Peyer's patch (tissue), 4 donors: Measurements from ENCODE around the gene ADORA2A. TPM values are rescaled to one million over a fixed set of nuclear protein-coding genes. Genes with fewer than 3 reads are reported as not detected.

Experiments
- DNase-seq, 3 donors: peaks; one replicate each; pipeline ENCODE4 v3.0.0-alpha.2; 2017 to 2019
- H3K27ac ChIP-seq, 4 donors: fragments of 200-600 bp; sonication (generic); one replicate each; pipeline ENCODE4 v1.5.1; 2016 to 2019
- H3K27me3 ChIP-seq, 2 donors: fragments of 200-600 bp; sonication (generic); one replicate each; pipeline ENCODE4 v1.5.1; 2019
- H3K36me3 ChIP-seq, 3 donors: fragments of 200-600 bp; sonication (generic); one replicate each; pipeline ENCODE4 v1.5.1; 2016 to 2019
- H3K4me1 ChIP-seq, 4 donors: fragments of 200-600 bp; sonication (generic); one replicate each; pipeline ENCODE4 v1.5.1; 2016 to 2019
- H3K4me3 ChIP-seq, 4 donors: fragments of 200-600 bp; sonication (generic); 1 replicate in 3 of 4; 2 replicates in 1 of 4; pipeline ENCODE4 v1.5.1; 2016 to 2019; ENCODE audit warnings: mild to moderate bottlenecking in 1 of 4
- H3K9me3 ChIP-seq, 4 donors: fragments of 200-600 bp; sonication (generic); one replicate each; pipeline ENCODE4 v1.5.1; 2016 to 2019; ENCODE audit warnings: mild to moderate bottlenecking in 1 of 4
- POLR2A ChIP-seq, 2 donors: fragments of 450-650 bp; IDR thresholded peaks; one replicate each; pipeline ENCODE4 v1.5.1; 2017; ENCODE audit warnings: antibody characterized with exemption in 2 of 2, mild to moderate bottlenecking in 2 of 2, moderate library complexity in 2 of 2
- total RNA-seq, 4 donors: library from RNA; depleted of rRNA; stranded (reverse); fragments of >200 nt; gene quantifications; one replicate each; pipeline ENCODE4 v1.1.0, GENCODE V29; 2016
- TF ChIP-seq, protein P1 (sequence below), 6 experiments: fragments of 450-650 bp in 4 of 6; fragments of 200-600 bp in 2 of 6; sonication (generic) in 1 of 6; IDR thresholded peaks; one replicate each; pipeline ENCODE4 v1.5.1; 2017 to 2019; ENCODE audit warnings: antibody characterized with exemption in 6 of 6, mild to moderate bottlenecking in 3 of 6, moderate library complexity in 1 of 6

The ADORA2A gene
- total RNA-seq, 4 donors from 2014 or later, result 1.3 to 4.3 (median 2.6) TPM

DNA sequence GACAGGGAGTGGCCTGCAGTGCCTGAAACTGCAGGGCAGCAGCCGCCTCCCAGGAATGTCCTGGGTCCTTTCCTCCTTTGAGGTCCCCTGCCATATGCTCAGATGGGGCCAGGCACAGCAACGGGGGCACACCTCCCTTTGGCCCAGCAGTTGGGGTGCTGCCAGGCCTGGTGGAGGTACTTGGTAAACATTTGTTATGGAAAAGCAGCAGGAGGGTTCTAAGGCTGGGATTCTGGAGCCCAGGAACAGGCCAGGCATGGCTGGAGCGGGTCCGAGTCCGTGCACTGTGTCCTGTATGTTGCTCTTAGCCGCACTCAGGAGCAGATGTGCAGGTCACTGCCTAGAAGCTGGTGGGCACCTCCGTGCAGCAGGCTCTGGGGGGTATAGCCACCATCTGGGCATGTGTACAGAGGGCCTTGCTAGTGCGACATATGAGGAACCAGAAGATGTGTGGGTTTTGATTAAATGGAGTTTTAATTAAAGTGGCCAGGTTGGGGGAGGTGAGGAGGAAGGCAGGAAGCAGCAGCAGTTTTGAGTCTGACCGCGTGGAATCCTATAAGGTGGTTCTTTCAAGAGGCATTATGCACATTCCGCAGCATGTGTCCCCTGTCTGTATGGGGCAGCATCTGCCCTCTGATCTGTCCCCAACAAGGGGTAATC, 1.5 kb downstream of the ADORA2A start:
- no peaks in the 10 kb centered on the region for H3K36me3 ChIP-seq
- peaks cover 0 to 80% (median 44%) of the 10 kb centered on the region in 4 donors for H3K4me1 ChIP-seq
- H3K27ac ChIP-seq, result peak overlapping the region; percentile 1 to 96 (median 56)
- no peaks in the 10 kb centered on the region for H3K27me3 ChIP-seq
- no peaks in the 10 kb centered on the region for H3K9me3 ChIP-seq
- DNase-seq, result peak in 1 of 3 donors; percentile 38
- H3K4me3 ChIP-seq, result peak overlapping the region in 2 of 4 donors; percentile 26 to 38
- TF ChIP-seq, protein P1, sequence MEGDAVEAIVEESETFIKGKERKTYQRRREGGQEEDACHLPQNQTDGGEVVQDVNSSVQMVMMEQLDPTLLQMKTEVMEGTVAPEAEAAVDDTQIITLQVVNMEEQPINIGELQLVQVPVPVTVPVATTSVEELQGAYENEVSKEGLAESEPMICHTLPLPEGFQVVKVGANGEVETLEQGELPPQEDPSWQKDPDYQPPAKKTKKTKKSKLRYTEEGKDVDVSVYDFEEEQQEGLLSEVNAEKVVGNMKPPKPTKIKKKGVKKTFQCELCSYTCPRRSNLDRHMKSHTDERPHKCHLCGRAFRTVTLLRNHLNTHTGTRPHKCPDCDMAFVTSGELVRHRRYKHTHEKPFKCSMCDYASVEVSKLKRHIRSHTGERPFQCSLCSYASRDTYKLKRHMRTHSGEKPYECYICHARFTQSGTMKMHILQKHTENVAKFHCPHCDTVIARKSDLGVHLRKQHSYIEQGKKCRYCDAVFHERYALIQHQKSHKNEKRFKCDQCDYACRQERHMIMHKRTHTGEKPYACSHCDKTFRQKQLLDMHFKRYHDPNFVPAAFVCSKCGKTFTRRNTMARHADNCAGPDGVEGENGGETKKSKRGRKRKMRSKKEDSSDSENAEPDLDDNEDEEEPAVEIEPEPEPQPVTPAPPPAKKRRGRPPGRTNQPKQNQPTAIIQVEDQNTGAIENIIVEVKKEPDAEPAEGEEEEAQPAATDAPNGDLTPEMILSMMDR (IDR thresholded peaks at IDR 0.05), result no peak
- TF ChIP-seq POLR2A (IDR thresholded peaks at IDR 0.05), result no peak

DNA sequence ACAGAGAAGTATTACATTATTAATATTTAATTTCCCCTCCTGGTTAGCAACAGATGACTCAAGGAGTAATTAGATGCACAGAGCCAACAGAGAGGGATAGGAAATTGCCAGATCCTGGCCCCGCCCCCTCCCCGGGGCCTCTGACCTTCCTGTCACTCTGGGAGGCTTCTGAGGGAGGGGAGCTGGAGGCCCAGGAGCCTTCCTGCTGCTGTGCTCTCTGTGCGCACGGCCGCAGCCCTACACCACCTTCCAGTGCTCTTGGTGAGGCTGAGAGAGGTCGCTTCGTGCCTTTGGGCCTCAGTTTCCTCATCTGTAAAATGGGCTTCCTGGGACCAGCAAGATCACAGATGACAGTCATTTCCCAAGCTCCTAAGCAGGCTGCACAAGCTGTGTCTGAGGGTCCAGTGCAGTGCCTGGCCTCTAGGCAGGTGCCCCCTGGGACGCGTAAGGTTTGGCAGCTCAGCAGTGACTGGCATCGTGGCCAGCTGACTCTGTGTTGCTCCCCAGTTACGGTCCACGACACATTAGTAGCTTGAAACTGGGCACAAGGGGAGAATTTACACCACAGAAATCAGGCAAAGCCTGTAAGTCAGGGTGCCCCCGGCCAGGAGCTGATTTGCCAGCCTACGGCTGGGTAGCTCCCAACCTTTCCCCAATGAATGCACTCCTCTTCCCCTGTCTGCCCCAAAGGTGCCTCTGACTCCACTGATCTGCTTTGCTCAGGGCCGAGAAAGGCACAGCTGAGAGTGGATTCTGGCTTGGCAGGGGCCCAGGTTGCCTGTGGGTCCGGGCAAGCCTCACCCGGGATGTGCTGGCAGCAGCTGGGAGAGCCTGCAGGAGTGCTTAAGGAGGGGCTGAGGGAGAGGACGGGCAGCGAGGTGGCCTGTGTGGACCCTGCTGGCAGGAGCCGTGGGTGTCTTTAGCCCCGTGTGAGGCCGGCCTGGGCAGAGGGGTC, 2.3 kb downstream of the ADORA2A start:
- Histone ChIP-seq H3K27me3 (no peaks in the 10 kb centered on the region), H3K36me3 (no peaks in the 10 kb centered on the region), H3K27ac (peak overlapping the region; percentile 17 to 96 (median 69)), H3K4me3 (no peak overlapping the region), H3K9me3 (no peaks in the 10 kb centered on the region), H3K4me1 (peaks cover 0 to 74% (median 44%) of the 10 kb centered on the region in 4 donors)
- TF ChIP-seq, protein P1 (IDR thresholded peaks at IDR 0.05), result no peak
- TF ChIP-seq POLR2A (IDR thresholded peaks at IDR 0.05), result no peak
- DNase-seq, result peak in 2 of 3 donors; percentile 50 to 79

DNA sequence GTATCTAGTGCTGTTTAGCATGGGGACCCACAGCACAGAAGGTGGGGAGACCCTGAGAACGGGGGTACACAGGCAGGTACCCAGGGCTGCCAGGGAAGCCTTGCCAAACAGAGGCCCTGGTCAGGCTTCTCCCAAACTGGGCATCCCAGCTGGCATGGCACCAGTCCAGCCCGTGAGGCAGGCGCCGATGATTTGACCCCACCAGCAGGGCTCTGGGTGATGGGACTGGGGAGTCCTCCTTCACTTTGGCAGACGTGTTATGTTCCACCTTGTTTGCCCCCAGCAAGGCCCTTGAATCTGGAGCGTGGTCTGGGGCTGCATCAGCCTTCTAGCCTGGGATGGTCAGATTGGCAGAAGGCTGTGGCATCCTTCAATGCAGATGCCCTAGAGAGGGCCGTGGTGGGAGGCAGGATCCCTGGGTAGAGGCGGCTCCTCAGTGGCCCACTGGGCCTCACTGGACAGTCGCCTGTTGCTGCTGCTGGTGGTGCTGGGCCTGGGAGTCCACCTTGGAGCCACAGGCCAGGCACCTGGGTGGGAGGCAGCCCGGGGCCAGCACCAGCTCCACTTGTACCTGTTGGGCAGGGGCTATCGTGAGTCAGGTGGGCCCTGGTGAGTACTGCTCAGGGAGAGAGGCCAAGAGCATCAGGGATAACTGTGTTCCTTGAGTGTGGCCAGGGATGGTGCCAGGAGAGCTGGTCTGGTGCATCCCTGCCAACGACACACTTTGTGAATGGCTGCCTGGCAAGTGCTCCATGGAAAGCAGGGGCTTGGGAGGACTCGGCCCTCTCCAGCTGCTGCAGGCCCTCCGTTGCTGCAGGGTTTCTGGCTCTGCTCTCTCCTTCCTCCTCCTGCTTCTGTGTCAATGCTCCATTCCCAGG, 3.3 kb downstream of the ADORA2A start:
- no peak overlapping the region for H3K4me3 ChIP-seq
- no peaks in the 10 kb centered on the region for H3K27me3 ChIP-seq
- peaks cover 0 to 80% (median 51%) of the 10 kb centered on the region in 4 donors for H3K4me1 ChIP-seq
- TF ChIP-seq, protein P1 (IDR thresholded peaks at IDR 0.05), result no peak
- no peak for TF ChIP-seq POLR2A (IDR thresholded peaks at IDR 0.05)
- no peaks in the 10 kb centered on the region for H3K36me3 ChIP-seq
- peak overlapping the region in 2 of 4 donors; percentile 43 to 96 for H3K27ac ChIP-seq
- H3K9me3 ChIP-seq, result no peaks in the 10 kb centered on the region
- DNase-seq, result peak in 1 of 3 donors; percentile 46

DNA sequence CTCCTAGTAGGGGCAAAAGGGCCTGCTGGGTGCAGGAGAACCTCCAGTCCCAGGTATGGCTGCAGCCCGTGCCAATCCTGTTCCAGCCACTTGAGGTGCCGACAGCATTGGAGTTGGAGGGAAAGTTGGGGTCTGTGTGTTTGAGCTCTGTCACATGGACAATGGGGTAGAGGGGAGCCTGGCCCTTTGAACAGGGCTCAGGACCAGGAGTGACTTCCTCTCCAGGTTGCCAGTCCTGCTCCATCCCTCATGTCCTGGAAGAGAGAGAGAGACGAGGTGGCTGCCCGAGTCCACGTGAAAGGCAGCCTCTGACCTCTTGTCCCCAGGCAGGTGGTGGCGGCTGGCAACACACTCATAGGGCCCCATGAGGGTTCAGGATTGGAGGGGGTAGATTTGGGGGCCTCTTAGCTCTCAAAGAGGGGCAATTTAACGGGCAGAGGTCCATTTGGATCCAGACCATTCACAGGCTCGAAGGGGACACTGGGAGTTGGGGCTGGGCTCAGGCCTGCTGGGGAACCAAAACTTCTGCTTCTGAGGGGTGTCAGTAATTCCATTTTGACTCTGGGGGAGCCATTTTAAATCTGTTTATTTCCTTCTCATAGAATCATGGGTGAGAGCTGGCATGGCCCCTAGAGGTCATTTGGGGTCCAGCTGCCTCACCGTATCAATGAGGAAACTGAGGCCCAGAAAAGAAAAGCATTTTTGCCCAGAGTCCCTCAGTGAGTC, 4.1 kb downstream of the ADORA2A start:
- H3K27ac ChIP-seq, result peak overlapping the region in 1 of 4 donors; percentile 96
- no peak overlapping the region for H3K4me3 ChIP-seq
- H3K4me1 ChIP-seq, result peaks cover 0 to 83% (median 50%) of the 10 kb centered on the region in 4 donors
- no peaks in the 10 kb centered on the region for H3K27me3 ChIP-seq
- H3K9me3 ChIP-seq, result no peaks in the 10 kb centered on the region
- DNase-seq, result peak in 2 of 3 donors; percentile 38 to 43
- TF ChIP-seq, protein P1 (IDR thresholded peaks at IDR 0.05), result no peak
- no peak for TF ChIP-seq POLR2A (IDR thresholded peaks at IDR 0.05)
- H3K36me3 ChIP-seq, result no peaks in the 10 kb centered on the region
